NOMO-1 treated with DMSO at 0.1 percent for 48 hours (cell line): ENCODE data around the gene NADK.
A peak's percentile ranks its signal among the peaks of the same experiment; 100 is the strongest.

Source experiments
- DNase-seq: peaks from one replicate; lab custom pipeline; 2025; ENCODE audit not compliant: unreplicated experiment; lab: John Stamatoyannopoulos, UW

NADK gene

GRCh38 chr1:1777950-1778662 is at the start of gene NADK:
TSS of gene NADK (minus strand) at chr1:1778470. CDS start at chr1:1765406, 13,064 bp downstream.
- DNase-seq: peak; percentile 50

GRCh38 chr1:1827089-1827848 is 49.0 kb upstream of the NADK start:
- DNase-seq: no peak

GRCh38 chr1:1826356-1827088 is 48.3 kb upstream of the NADK start:
- no peak for DNase-seq

- DNase-seq: no peak
These were observed 46.9 kb upstream of the NADK start for GRCh38 chr1:1825217-1825616.

GRCh38 chr1:1819762-1820161 is 41.5 kb upstream of the NADK start:
- no peak for DNase-seq

GRCh38 chr1:1817221-1817620 is 39.0 kb upstream of the NADK start:
- DNase-seq: no peak

- DNase-seq: no peak
These were observed 37.5 kb upstream of the NADK start for GRCh38 chr1:1815606-1816281.

- DNase-seq: no peak
These were observed 31.2 kb upstream of the NADK start for GRCh38 chr1:1809489-1809888.

GRCh38 chr1:1808206-1808605 is 29.9 kb upstream of the NADK start:
- no peak for DNase-seq

- DNase-seq: no peak
These were observed 28.6 kb upstream of the NADK start for GRCh38 chr1:1806890-1807289.

GRCh38 chr1:1804301-1804700 is 26.0 kb upstream of the NADK start:
- no peak for DNase-seq

GRCh38 chr1:1802871-1803270 is 24.6 kb upstream of the NADK start:
- DNase-seq: no peak

GRCh38 chr1:1799716-1800115 is 21.4 kb upstream of the NADK start:
- DNase-seq: no peak

- DNase-seq: peak; percentile 17
These were observed 19.6 kb upstream of the NADK start for GRCh38 chr1:1797731-1798341.

- no peak for DNase-seq
These were observed 18.2 kb upstream of the NADK start for GRCh38 chr1:1796466-1796865.

GRCh38 chr1:1794999-1795398 is 16.7 kb upstream of the NADK start:
- DNase-seq: no peak

- no peak for DNase-seq
These were observed 15.4 kb upstream of the NADK start for GRCh38 chr1:1793481-1794244.

- DNase-seq: peak; percentile 16
These were observed 10.6 kb upstream of the NADK start for GRCh38 chr1:1788646-1789431.

GRCh38 chr1:1788136-1788535 is 9.9 kb upstream of the NADK start:
- DNase-seq: no peak
